Type B pancreatic cell (in vitro differentiated cells): Measurements from ENCODE around the gene KRTAP10-10. TPM values are rescaled to one million over a fixed set of nuclear protein-coding genes. Genes with fewer than 3 reads are reported as not detected.
"Not testable (repeated sequence)": the region's sequence is repeated elsewhere in the genome, so short reads cannot be mapped to it uniquely, and the experiment has no call there.

Experiments
- DNase-seq: peaks from one replicate; pipeline ENCODE4 v3.0.0; 2021; ENCODE audit warnings: mixed read lengths; ENCODE audit not compliant: unreplicated experiment; ENCODE audit errors: extremely low spot score
- H3K27ac Mint-ChIP-seq: 2 replicates; pipeline ENCODE4 v1.8.0; 2021; ENCODE audit warnings: mild to moderate bottlenecking, mixed read lengths
- H3K27me3 Mint-ChIP-seq: 2 replicates; pipeline ENCODE4 v1.8.0; 2021; ENCODE audit warnings: mixed read lengths
- H3K36me3 Mint-ChIP-seq: 2 replicates; pipeline ENCODE4 v1.8.0; 2021; ENCODE audit warnings: mixed read lengths
- H3K4me1 Mint-ChIP-seq: one replicate; pipeline ENCODE4 v1.8.0; 2021; ENCODE audit warnings: mixed read lengths; ENCODE audit not compliant: unreplicated experiment
- H3K4me3 Mint-ChIP-seq: 2 replicates; pipeline ENCODE4 v1.8.0; 2021; ENCODE audit warnings: mild to moderate bottlenecking, mixed read lengths
- H3K9me3 Mint-ChIP-seq: 2 replicates; pipeline ENCODE4 v1.8.0; 2021; ENCODE audit warnings: mixed read lengths
- CTCF ChIP-seq: fragments of 200-600 bp; sonication (generic); conservative IDR thresholded peaks from 2 replicates; pipeline ENCODE4 v1.5.0; 2021; ENCODE audit warnings: antibody characterized with exemption, mild to moderate bottlenecking
- total RNA-seq: library from RNA; stranded (reverse); gene quantifications from 2 replicates; pipeline ENCODE4 v1.2.1, GENCODE V29; 2021; ENCODE audit warnings: low replicate concordance

Gene KRTAP10-10
- total RNA-seq, 1 donor from 2014 or later: not detected

GRCh38 chr21:44603109-44603875, 33.9 kb upstream of the KRTAP10-10 start:
- Mint-ChIP-seq H3K27me3 (peaks cover 8% of the 10 kb centered on the region), H3K4me1 (no peaks in the 10 kb centered on the region), H3K36me3 (no peaks in the 10 kb centered on the region), H3K27ac (no peak overlapping the region), H3K9me3 (peaks cover 6% of the 10 kb centered on the region), H3K4me3 (no peak overlapping the region)
- DNase-seq: no peak
- no peak for TF ChIP-seq CTCF

DNA sequence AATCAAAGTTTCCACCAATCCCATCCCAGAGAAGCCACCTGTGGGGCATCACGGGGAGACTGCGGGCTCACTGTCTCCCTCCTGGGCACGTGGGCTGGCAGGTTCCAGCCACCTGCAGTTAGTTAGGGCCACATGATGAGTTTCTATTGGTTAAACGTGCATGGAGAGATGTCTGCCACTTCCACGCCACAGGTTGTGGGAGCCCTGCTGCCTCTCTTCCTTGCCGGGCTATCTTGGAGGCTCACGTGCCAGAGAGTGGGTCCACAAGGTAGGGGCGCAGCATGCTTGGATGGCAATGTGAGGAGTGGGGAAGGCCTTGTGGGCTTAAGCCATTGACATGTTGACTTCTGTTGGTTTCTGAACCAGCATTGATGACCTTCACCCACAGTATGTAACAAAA, 33.2 kb upstream of the KRTAP10-10 start:
- H3K4me1 Mint-ChIP-seq: no peaks in the 10 kb centered on the region
- H3K4me3 Mint-ChIP-seq: no peak overlapping the region
- H3K9me3 Mint-ChIP-seq: peaks cover 3% of the 10 kb centered on the region
- no peak overlapping the region for H3K27ac Mint-ChIP-seq
- H3K36me3 Mint-ChIP-seq: no peaks in the 10 kb centered on the region
- no peak for DNase-seq
- TF ChIP-seq CTCF: no peak
- H3K27me3 Mint-ChIP-seq: peaks cover 8% of the 10 kb centered on the region

- Mint-ChIP-seq H3K9me3 (peaks cover 13% of the 10 kb centered on the region), H3K27ac (no peak overlapping the region), H3K36me3 (no peaks in the 10 kb centered on the region), H3K27me3 (peaks cover 8% of the 10 kb centered on the region), H3K4me1 (no peaks in the 10 kb centered on the region), H3K4me3 (no peak overlapping the region)
- no peak for DNase-seq
- no peak for TF ChIP-seq CTCF
Measured at GRCh38 chr21:44606495-44606894, 30.7 kb upstream of the KRTAP10-10 start.

GRCh38 chr21:44609193-44609592, 28.0 kb upstream of the KRTAP10-10 start:
- H3K27me3 Mint-ChIP-seq: peaks cover 8% of the 10 kb centered on the region
- no peak for TF ChIP-seq CTCF
- H3K4me1 Mint-ChIP-seq: no peaks in the 10 kb centered on the region
- DNase-seq: no peak
- H3K27ac Mint-ChIP-seq: no peak overlapping the region
- no peaks in the 10 kb centered on the region for H3K36me3 Mint-ChIP-seq
- H3K4me3 Mint-ChIP-seq: no peak overlapping the region
- H3K9me3 Mint-ChIP-seq: peaks cover 13% of the 10 kb centered on the region

GRCh38 chr21:44610157-44610843, 26.9 kb upstream of the KRTAP10-10 start:
- H3K4me1 Mint-ChIP-seq, H3K4me3 Mint-ChIP-seq, H3K36me3 Mint-ChIP-seq, H3K27me3 Mint-ChIP-seq, H3K27ac Mint-ChIP-seq, DNase-seq: not testable (repeated sequence)
- H3K9me3 Mint-ChIP-seq: peaks cover 13% of the 10 kb centered on the region

DNA sequence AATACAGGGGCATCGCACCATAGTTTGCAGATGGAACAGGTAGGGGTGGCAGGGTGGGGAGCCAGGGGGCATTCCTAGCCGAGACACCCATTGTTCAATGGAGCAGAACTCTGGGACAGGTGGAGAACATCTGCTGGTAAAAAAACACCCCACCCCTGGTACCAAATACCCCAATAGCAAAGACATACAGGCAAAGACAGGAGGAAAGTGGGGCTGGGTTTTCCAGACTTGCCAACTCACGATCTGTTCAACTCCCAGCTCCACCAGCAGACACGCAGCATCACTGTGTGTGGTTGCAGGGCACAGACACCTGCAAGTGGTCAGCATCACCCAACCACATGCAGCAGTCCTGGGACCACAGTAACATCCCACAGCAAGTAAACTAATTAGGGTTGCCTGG, 25.6 kb upstream of the KRTAP10-10 start:
- TF ChIP-seq CTCF: no peak

More for the DNA sequence above, 25.6 kb upstream of the KRTAP10-10 start:
- Mint-ChIP-seq H3K27ac (no peak overlapping the region), H3K27me3 (peaks cover 4% of the 10 kb centered on the region), H3K4me3 (no peak overlapping the region), H3K4me1 (no peaks in the 10 kb centered on the region), H3K9me3 (peaks cover 13% of the 10 kb centered on the region), H3K36me3 (no peaks in the 10 kb centered on the region)
- DNase-seq: no peak
